Hepatic stellate cell (primary cell): ENCODE measurements around the gene ADRM1.

Experiments used
- DNase-seq: peaks from one replicate; pipeline ENCODE4 v3.0.0; 2011; ENCODE audit warnings: low spot score

The ADRM1 gene

GRCh38 chr20:62355878-62356588 is 53.2 kb downstream of the ADRM1 start:
- DNase-seq = peak; percentile 85

GRCh38 chr20:62356589-62357186 is 53.9 kb downstream of the ADRM1 start:
- no peak for DNase-seq

- DNase-seq = peak; percentile 87
Measured at GRCh38 chr20:62357187-62357667, 54.4 kb downstream of the ADRM1 start.

GRCh38 chr20:62357681-62358080 is 54.9 kb downstream of the ADRM1 start:
- DNase-seq = no peak
